Muscle layer of duodenum (tissue), 2 donors: Measurements from ENCODE around the gene GATA5.

Source experiments
- H3K27ac ChIP-seq: one replicate; pipeline ENCODE4 v1.7.0; 2013; ENCODE audit warnings: mild to moderate bottlenecking, low read length
- H3K27me3 ChIP-seq: one replicate; pipeline ENCODE4 v1.7.0; 2013; ENCODE audit warnings: low read depth, mild to moderate bottlenecking, control low read depth, low read length
- H3K36me3 ChIP-seq, 2 donors: one replicate each; pipeline ENCODE4 v1.7.0; 2013; ENCODE audit warnings: low read length in 2 of 2, control low read depth in 1 of 2, mild to moderate bottlenecking in 1 of 2; ENCODE audit not compliant: insufficient read depth in 2 of 2, control insufficient read depth in 1 of 2
- H3K4me1 ChIP-seq, 2 donors: one replicate each; pipeline ENCODE4 v1.7.0; 2013; ENCODE audit warnings: low read length in 2 of 2, mild to moderate bottlenecking in 2 of 2, control low read depth in 1 of 2, moderate library complexity in 1 of 2; ENCODE audit not compliant: insufficient read depth in 2 of 2, control insufficient read depth in 1 of 2
- H3K4me3 ChIP-seq, 2 donors: one replicate each; pipeline ENCODE4 v1.7.0; 2013; ENCODE audit warnings: low read length in 2 of 2, low read depth in 1 of 2, mild to moderate bottlenecking in 1 of 2
- H3K9me3 ChIP-seq, 2 donors: one replicate each; pipeline ENCODE4 v1.7.0; 2013; ENCODE audit warnings: low read length in 2 of 2, control low read depth in 1 of 2, mild to moderate bottlenecking in 1 of 2; ENCODE audit not compliant: control insufficient read depth in 1 of 2
- donor health status: healthy.

GATA5 gene

GRCh38 chr20:62448788-62449187 lies 27.0 kb downstream of the GATA5 start:
- H3K27ac ChIP-seq: no peak overlapping the region
- H3K27me3 ChIP-seq: no peaks in the 10 kb centered on the region
- no peaks in the 10 kb centered on the region for H3K4me1 ChIP-seq
- H3K4me3 ChIP-seq: no peak overlapping the region
- H3K9me3 ChIP-seq: no peaks in the 10 kb centered on the region
- H3K36me3 ChIP-seq: no peaks in the 10 kb centered on the region

GRCh38 chr20:62448038-62448437 lies 27.8 kb downstream of the GATA5 start:
- Histone ChIP-seq H3K4me3 (no peak overlapping the region), H3K27ac (no peak overlapping the region), H3K9me3 (no peaks in the 10 kb centered on the region), H3K27me3 (no peaks in the 10 kb centered on the region), H3K4me1 (no peaks in the 10 kb centered on the region), H3K36me3 (no peaks in the 10 kb centered on the region)

GRCh38 chr20:62446888-62447869 lies 28.6 kb downstream of the GATA5 start:
- Histone ChIP-seq H3K9me3 (no peaks in the 10 kb centered on the region), H3K4me3 (no peak overlapping the region), H3K4me1 (no peaks in the 10 kb centered on the region), H3K36me3 (no peaks in the 10 kb centered on the region), H3K27ac (no peak overlapping the region), H3K27me3 (no peaks in the 10 kb centered on the region)

- Histone ChIP-seq H3K27me3 (no peaks in the 10 kb centered on the region), H3K36me3 (no peaks in the 10 kb centered on the region), H3K4me3 (no peak overlapping the region), H3K9me3 (no peaks in the 10 kb centered on the region), H3K4me1 (no peaks in the 10 kb centered on the region), H3K27ac (no peak overlapping the region)
Observed at GRCh38 chr20:62446481-62446880, 29.3 kb downstream of the GATA5 start.

- no peak overlapping the region for H3K4me3 ChIP-seq
- no peaks in the 10 kb centered on the region for H3K4me1 ChIP-seq
- no peaks in the 10 kb centered on the region for H3K27me3 ChIP-seq
Observed at GRCh38 chr20:62445553-62446340, 30.0 kb downstream of the GATA5 start.

GRCh38 chr20:62444286-62444685 lies 31.5 kb downstream of the GATA5 start:
- Histone ChIP-seq H3K27me3 (no peaks in the 10 kb centered on the region), H3K4me3 (no peak overlapping the region), H3K4me1 (no peaks in the 10 kb centered on the region), H3K9me3 (no peaks in the 10 kb centered on the region), H3K27ac (no peak overlapping the region), H3K36me3 (no peaks in the 10 kb centered on the region)

More at GRCh38 chr20:62445553-62446340, 30.0 kb downstream of the GATA5 start:
- Histone ChIP-seq H3K9me3 (no peaks in the 10 kb centered on the region), H3K27ac (no peak overlapping the region), H3K36me3 (no peaks in the 10 kb centered on the region)

GRCh38 chr20:62441987-62442539 lies 33.7 kb downstream of the GATA5 start:
- H3K27ac ChIP-seq: no peak overlapping the region
- no peaks in the 10 kb centered on the region for H3K36me3 ChIP-seq
- no peaks in the 10 kb centered on the region for H3K9me3 ChIP-seq
- H3K4me1 ChIP-seq: peaks cover 0 to 6% of the 10 kb centered on the region in 2 donors
- no peaks in the 10 kb centered on the region for H3K27me3 ChIP-seq
- H3K4me3 ChIP-seq: no peak overlapping the region

GRCh38 chr20:62439218-62439617 lies 36.6 kb downstream of the GATA5 start:
- no peaks in the 10 kb centered on the region for H3K36me3 ChIP-seq
- no peaks in the 10 kb centered on the region for H3K27me3 ChIP-seq
- H3K9me3 ChIP-seq: no peaks in the 10 kb centered on the region
- H3K4me3 ChIP-seq: no peak overlapping the region
- no peak overlapping the region for H3K27ac ChIP-seq
- peaks cover 0 to 6% of the 10 kb centered on the region in 2 donors for H3K4me1 ChIP-seq

GRCh38 chr20:62437927-62438326 lies 37.9 kb downstream of the GATA5 start:
- Histone ChIP-seq H3K27ac (no peak overlapping the region), H3K4me3 (no peak overlapping the region)

GRCh38 chr20:62437496-62437895 lies 38.3 kb downstream of the GATA5 start:
- Histone ChIP-seq H3K36me3 (no peaks in the 10 kb centered on the region), H3K9me3 (no peaks in the 10 kb centered on the region), H3K27ac (no peak overlapping the region), H3K4me3 (no peak overlapping the region), H3K4me1 (peaks cover 0 to 6% of the 10 kb centered on the region in 2 donors), H3K27me3 (no peaks in the 10 kb centered on the region)

More at GRCh38 chr20:62437927-62438326, 37.9 kb downstream of the GATA5 start:
- Histone ChIP-seq H3K4me1 (peaks cover 0 to 6% of the 10 kb centered on the region in 2 donors), H3K36me3 (no peaks in the 10 kb centered on the region), H3K27me3 (no peaks in the 10 kb centered on the region), H3K9me3 (no peaks in the 10 kb centered on the region)

- Histone ChIP-seq H3K9me3 (no peaks in the 10 kb centered on the region), H3K36me3 (no peaks in the 10 kb centered on the region), H3K27me3 (no peaks in the 10 kb centered on the region), H3K4me1 (peaks cover 0 to 6% of the 10 kb centered on the region in 2 donors), H3K4me3 (no peak overlapping the region), H3K27ac (no peak overlapping the region)
Observed at GRCh38 chr20:62436692-62437091, 39.1 kb downstream of the GATA5 start.
